Neural cell (in vitro differentiated cells): ENCODE results near the gene SEC31A. TPM values are rescaled to one million over a fixed set of nuclear protein-coding genes. Genes with fewer than 3 reads are reported as not detected.

Experiments used
- H2AFZ ChIP-seq: fragments of 200-600, 300-800 bp; sonication (generic), shearing (Covaris generic); 2 replicates; pipeline ENCODE4 v1.6.0; 2014; ENCODE audit warnings: low read depth, mild to moderate bottlenecking, antibody characterized with exemption, low read length, moderate library complexity
- H3F3A ChIP-seq: fragments of 200-600 bp; shearing (Covaris generic); 2 replicates; pipeline ENCODE4 v1.6.1; 2016; ENCODE audit warnings: mild to moderate bottlenecking, moderate library complexity, mixed read lengths, antibody characterized with exemption, low read length; ENCODE audit not compliant: insufficient read depth, poor library complexity, severe bottlenecking
- H3K27ac ChIP-seq: fragments of 200-600, 300-800 bp; sonication (generic), shearing (Covaris generic); 2 replicates; pipeline ENCODE4 v1.5.1; 2014; ENCODE audit warnings: mild to moderate bottlenecking, low read length, moderate library complexity
- H3K27me3 ChIP-seq: fragments of 300-800, 200-600 bp; sonication (generic), shearing (Covaris generic); 2 replicates; pipeline ENCODE4 v1.6.0; 2014; ENCODE audit warnings: mild to moderate bottlenecking, low read depth, low read length, moderate library complexity; ENCODE audit not compliant: insufficient read depth
- H3K36me3 ChIP-seq: fragments of 300-800, 200-600 bp; sonication (generic), shearing (Covaris generic); 2 replicates; pipeline ENCODE4 v1.5.1; 2014; ENCODE audit warnings: mild to moderate bottlenecking, antibody characterized with exemption, low read length, moderate library complexity; ENCODE audit not compliant: insufficient read depth
- H3K4me2 ChIP-seq: fragments of 300-800, 200-600 bp; sonication (generic), shearing (Covaris generic); 2 replicates; pipeline ENCODE4 v1.6.0; 2014; ENCODE audit warnings: mild to moderate bottlenecking, low read length
- H3K4me3 ChIP-seq: fragments of 300-800, 200-600 bp; sonication (generic), shearing (Covaris generic); 2 replicates; pipeline ENCODE4 v1.5.1; 2014; ENCODE audit warnings: mild to moderate bottlenecking, low read length, moderate library complexity
- H3K79me2 ChIP-seq: fragments of 200-600 bp; shearing (Covaris generic); replicated peaks from 2 replicates; pipeline ENCODE4 v1.6.0; 2014; ENCODE audit warnings: mild to moderate bottlenecking, low read length, moderate library complexity; ENCODE audit not compliant: insufficient read depth
- H3K9ac ChIP-seq: fragments of 300-800, 200-600 bp; sonication (generic), shearing (Covaris generic); 2 replicates; pipeline ENCODE4 v1.6.1; 2016; ENCODE audit warnings: mild to moderate bottlenecking, low read length, mixed read lengths
- H3K9me2 ChIP-seq: fragments of 200-600 bp; shearing (Covaris generic); 2 replicates; pipeline ENCODE4 v1.6.1; 2016; ENCODE audit warnings: mild to moderate bottlenecking, low read length, mixed read lengths; ENCODE audit not compliant: insufficient read depth
- H3K9me3 ChIP-seq: fragments of 200-600, 300-800 bp; sonication (generic), shearing (Covaris generic); 2 replicates; pipeline ENCODE4 v1.6.1; 2016; ENCODE audit warnings: mild to moderate bottlenecking, mixed run types, low read length, moderate library complexity, mixed read lengths
- H4K20me1 ChIP-seq: fragments of 200-600 bp; shearing (Covaris generic); 2 replicates; pipeline ENCODE4 v1.6.1; 2016; ENCODE audit warnings: mild to moderate bottlenecking, mixed run types; ENCODE audit not compliant: insufficient read depth
- EP300 ChIP-seq: fragments of 450-650 bp; conservative IDR thresholded peaks from 2 replicates; pipeline ENCODE4 v1.6.1; 2014; ENCODE audit warnings: antibody characterized with exemption, mild to moderate bottlenecking, moderate library complexity; ENCODE audit not compliant: poor library complexity, severe bottlenecking
- EZH2 ChIP-seq: fragments of 200-600, 300-800 bp; shearing (Covaris generic), sonication (generic); IDR thresholded peaks from 2 replicates; pipeline ENCODE4 v1.6.1; 2014; ENCODE audit warnings: antibody characterized with exemption, low read length, borderline replicate concordance, mild to moderate bottlenecking; ENCODE audit not compliant: insufficient read depth, poor library complexity, severe bottlenecking
- MXI1 ChIP-seq: fragments of 450-650 bp; conservative IDR thresholded peaks from 2 replicates; pipeline ENCODE4 v1.6.1; 2014; ENCODE audit warnings: antibody characterized with exemption, mild to moderate bottlenecking; ENCODE audit not compliant: poor library complexity, severe bottlenecking
- POLR2AphosphoS5 ChIP-seq: IDR thresholded peaks from 2 replicates; pipeline ENCODE4 v1.6.1; 2012
- RAD21 ChIP-seq: fragments of 450-650 bp; conservative IDR thresholded peaks from 2 replicates; pipeline ENCODE4 v1.6.1; 2014; ENCODE audit warnings: antibody characterized with exemption, mild to moderate bottlenecking, moderate library complexity
- SMC3 ChIP-seq: fragments of 450-650 bp; conservative IDR thresholded peaks from 2 replicates; pipeline ENCODE4 v1.6.1; 2014; ENCODE audit warnings: antibody characterized with exemption, mild to moderate bottlenecking, moderate library complexity; ENCODE audit not compliant: poor library complexity
- TAF1 ChIP-seq: IDR thresholded peaks from 2 replicates; pipeline ENCODE4 v1.6.1; 2012; ENCODE audit warnings: low read depth
- polyA plus RNA-seq: library from polyadenylated mRNA; depleted of rRNA; stranded (reverse); fragments of >200 nt; gene quantifications from 2 replicates; pipeline ENCODE4 v1.2.3, GENCODE V29; 2014
- TF ChIP-seq, protein P1 (sequence below): IDR thresholded peaks from 2 replicates; pipeline ENCODE4 v1.6.1; 2012; ENCODE audit warnings: borderline replicate concordance
- TF ChIP-seq, protein P2 (sequence below): fragments of 450-650 bp; IDR thresholded peaks from 2 replicates; pipeline ENCODE4 v1.5.1; 2014; ENCODE audit warnings: antibody characterized with exemption, mild to moderate bottlenecking, moderate library complexity; ENCODE audit not compliant: poor library complexity, severe bottlenecking

The SEC31A gene
- polyA plus RNA-seq, 1 donor from 2014 or later: 139 TPM

DNA sequence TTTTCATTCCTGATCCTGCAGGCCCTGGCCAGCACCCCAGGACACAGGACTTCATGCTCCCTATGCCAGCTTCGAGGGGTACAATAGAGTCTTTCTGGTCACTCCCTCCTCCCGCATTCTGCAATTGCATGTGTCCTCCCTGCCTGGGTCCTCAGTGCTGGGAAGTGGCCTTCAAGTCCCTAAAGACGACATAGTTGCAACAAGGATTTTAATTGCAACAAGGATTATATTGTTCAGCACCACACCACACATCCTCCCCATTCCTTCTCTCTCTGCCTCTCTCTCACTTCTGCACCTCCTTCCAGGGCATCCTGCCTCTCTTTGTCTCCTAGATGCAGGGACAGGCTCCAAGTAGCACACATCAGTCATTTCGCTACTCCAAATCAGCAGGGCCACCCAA lies 117.9 kb downstream of the SEC31A start:
- Histone ChIP-seq H3K4me3 (no peak overlapping the region), H3K79me2 (peaks cover 3% of the 10 kb centered on the region), H3K27me3 (no peaks in the 10 kb centered on the region), H3K9ac (no peak overlapping the region), H3K4me2 (no peak overlapping the region), H2AFZ (no peak overlapping the region), H3K27ac (no peak overlapping the region), H3F3A (no peaks in the 10 kb centered on the region), H3K9me3 (no peaks in the 10 kb centered on the region), H4K20me1 (no peaks in the 10 kb centered on the region), H3K36me3 (no peaks in the 10 kb centered on the region), H3K9me2 (no peaks in the 10 kb centered on the region)
- TF ChIP-seq, protein P1, sequence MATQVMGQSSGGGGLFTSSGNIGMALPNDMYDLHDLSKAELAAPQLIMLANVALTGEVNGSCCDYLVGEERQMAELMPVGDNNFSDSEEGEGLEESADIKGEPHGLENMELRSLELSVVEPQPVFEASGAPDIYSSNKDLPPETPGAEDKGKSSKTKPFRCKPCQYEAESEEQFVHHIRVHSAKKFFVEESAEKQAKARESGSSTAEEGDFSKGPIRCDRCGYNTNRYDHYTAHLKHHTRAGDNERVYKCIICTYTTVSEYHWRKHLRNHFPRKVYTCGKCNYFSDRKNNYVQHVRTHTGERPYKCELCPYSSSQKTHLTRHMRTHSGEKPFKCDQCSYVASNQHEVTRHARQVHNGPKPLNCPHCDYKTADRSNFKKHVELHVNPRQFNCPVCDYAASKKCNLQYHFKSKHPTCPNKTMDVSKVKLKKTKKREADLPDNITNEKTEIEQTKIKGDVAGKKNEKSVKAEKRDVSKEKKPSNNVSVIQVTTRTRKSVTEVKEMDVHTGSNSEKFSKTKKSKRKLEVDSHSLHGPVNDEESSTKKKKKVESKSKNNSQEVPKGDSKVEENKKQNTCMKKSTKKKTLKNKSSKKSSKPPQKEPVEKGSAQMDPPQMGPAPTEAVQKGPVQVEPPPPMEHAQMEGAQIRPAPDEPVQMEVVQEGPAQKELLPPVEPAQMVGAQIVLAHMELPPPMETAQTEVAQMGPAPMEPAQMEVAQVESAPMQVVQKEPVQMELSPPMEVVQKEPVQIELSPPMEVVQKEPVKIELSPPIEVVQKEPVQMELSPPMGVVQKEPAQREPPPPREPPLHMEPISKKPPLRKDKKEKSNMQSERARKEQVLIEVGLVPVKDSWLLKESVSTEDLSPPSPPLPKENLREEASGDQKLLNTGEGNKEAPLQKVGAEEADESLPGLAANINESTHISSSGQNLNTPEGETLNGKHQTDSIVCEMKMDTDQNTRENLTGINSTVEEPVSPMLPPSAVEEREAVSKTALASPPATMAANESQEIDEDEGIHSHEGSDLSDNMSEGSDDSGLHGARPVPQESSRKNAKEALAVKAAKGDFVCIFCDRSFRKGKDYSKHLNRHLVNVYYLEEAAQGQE: no peak
- TF ChIP-seq MXI1 (no peak), TAF1 (no peak), EZH2 (no peak), RAD21 (no peak), EP300 (no peak), SMC3 (no peak), POLR2AphosphoS5 (no peak)
- TF ChIP-seq, protein P2, sequence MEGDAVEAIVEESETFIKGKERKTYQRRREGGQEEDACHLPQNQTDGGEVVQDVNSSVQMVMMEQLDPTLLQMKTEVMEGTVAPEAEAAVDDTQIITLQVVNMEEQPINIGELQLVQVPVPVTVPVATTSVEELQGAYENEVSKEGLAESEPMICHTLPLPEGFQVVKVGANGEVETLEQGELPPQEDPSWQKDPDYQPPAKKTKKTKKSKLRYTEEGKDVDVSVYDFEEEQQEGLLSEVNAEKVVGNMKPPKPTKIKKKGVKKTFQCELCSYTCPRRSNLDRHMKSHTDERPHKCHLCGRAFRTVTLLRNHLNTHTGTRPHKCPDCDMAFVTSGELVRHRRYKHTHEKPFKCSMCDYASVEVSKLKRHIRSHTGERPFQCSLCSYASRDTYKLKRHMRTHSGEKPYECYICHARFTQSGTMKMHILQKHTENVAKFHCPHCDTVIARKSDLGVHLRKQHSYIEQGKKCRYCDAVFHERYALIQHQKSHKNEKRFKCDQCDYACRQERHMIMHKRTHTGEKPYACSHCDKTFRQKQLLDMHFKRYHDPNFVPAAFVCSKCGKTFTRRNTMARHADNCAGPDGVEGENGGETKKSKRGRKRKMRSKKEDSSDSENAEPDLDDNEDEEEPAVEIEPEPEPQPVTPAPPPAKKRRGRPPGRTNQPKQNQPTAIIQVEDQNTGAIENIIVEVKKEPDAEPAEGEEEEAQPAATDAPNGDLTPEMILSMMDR: no peak

DNA sequence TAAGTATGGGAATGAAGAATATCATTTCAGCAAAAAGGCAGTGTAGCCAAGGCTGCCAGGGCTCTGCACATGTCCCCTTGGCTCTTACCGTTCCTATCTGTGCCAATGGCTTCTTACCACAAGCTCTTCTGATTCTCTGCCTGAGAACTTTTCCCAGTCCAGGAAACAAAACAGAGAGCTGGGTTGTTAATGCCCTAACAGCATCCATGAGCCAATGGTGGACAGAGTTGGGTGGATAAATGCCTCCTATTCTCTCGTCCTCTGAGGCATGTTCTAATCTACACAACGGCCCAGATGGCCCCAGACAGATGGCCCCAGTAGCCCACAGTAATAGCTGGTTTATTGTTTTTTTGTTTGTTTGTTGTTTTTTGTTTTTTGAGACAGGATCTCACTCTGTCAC lies 120.3 kb downstream of the SEC31A start:
- Histone ChIP-seq H3K9me3 (no peaks in the 10 kb centered on the region), H4K20me1 (no peaks in the 10 kb centered on the region), H3K36me3 (no peaks in the 10 kb centered on the region), H3K27ac (no peak overlapping the region), H3K4me2 (no peak overlapping the region), H3K4me3 (no peak overlapping the region), H2AFZ (no peak overlapping the region), H3F3A (no peaks in the 10 kb centered on the region), H3K27me3 (no peaks in the 10 kb centered on the region), H3K9me2 (no peaks in the 10 kb centered on the region), H3K9ac (no peak overlapping the region), H3K79me2 (peaks cover 3% of the 10 kb centered on the region)
- TF ChIP-seq MXI1: no peak
- TF ChIP-seq, protein P1: no peak
- no peak for TF ChIP-seq TAF1
- no peak for TF ChIP-seq RAD21
- no peak for TF ChIP-seq EP300

Other genes with a start within 250 kb of the SEC31A start
- gene SCD5, start 92.4 kb downstream of the SEC31A start, polyA plus RNA-seq: 212 and 226 TPM in 2 replicates
- 8.8 and 11.7 TPM in 2 replicates for gene THAP9, start 9.6 kb upstream of the SEC31A start, polyA plus RNA-seq
- gene LIN54, start 119.7 kb upstream of the SEC31A start, polyA plus RNA-seq: 7.3 and 9.1 TPM in 2 replicates
- 77.7 and 80.8 TPM in 2 replicates for gene COPS4, start 144.0 kb upstream of the SEC31A start, polyA plus RNA-seq
- not detected in 2 replicates for gene PLAC8, start 223.6 kb upstream of the SEC31A start, polyA plus RNA-seq